ENCODE measurements around the gene PCDH19.

GRCh38 chrX:100407784-100408712 lies 2.0 kb downstream of the PCDH19 start:
- TF ChIP-seq EP300 (IDR thresholded peaks at IDR 0.05), result no peak
- TF ChIP-seq CTCF (IDR thresholded peaks at IDR 0.05), result no peak
